ENCODE data around the gene TARBP1. TPM values are rescaled to one million over a fixed set of nuclear protein-coding genes. Genes with fewer than 3 reads are reported as not detected.

TARBP1 gene
- total and polyA plus RNA-seq, 2 of the 13 experiments (the other 11 are each of a cell fraction or from before 2014, with no cell fraction given), result 37.7 to 67.0 TPM

DNA sequence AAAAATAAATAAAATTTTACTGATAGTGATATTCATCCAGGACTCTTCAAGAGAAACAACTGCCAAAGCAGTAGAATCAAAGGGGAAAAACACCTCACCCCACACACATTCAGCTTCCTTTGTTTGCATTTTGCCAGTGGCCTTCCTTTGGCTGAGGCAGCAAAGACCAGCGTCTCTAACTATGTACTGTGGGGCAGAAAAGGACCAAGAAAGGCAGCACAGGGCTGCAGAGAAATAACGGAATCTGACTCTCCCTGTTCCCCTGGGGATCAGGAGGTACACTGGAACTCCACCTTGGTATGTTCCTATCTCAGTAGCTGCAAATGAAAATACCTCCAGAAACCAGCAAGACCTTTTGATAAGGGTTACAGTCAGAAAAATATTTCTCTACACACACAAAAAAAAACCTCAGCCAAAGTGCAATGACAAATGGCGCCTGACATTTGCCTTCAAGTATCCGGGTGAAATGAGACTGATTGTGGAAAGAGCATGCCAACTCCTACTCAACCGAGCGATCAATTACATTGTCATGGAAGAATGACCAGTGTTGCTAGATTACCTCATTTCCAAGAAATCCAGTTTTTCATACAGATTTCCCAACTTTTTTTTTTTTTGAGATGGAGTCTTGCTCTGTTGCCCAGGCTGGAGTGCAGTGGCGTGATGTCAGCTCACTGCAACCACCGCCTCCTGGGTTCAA is 50.9 kb downstream of the TARBP1 start (continued):
- TF ChIP-seq, protein P1, sequence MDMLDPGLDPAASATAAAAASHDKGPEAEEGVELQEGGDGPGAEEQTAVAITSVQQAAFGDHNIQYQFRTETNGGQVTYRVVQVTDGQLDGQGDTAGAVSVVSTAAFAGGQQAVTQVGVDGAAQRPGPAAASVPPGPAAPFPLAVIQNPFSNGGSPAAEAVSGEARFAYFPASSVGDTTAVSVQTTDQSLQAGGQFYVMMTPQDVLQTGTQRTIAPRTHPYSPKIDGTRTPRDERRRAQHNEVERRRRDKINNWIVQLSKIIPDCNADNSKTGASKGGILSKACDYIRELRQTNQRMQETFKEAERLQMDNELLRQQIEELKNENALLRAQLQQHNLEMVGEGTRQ (IDR thresholded peaks at IDR 0.05; ENCODE audit: low read depth, low read length), result no peak
- TF ChIP-seq, protein P1 (CRISPR knock-in tag; IDR thresholded peaks at IDR 0.05; ENCODE audit: borderline replicate concordance), result no peak
- TF ChIP-seq ZNF567 (CRISPR knock-in tag; IDR thresholded peaks at IDR 0.05; ENCODE audit: borderline replicate concordance) (no peak), DMAP1 (CRISPR knock-in tag; IDR thresholded peaks at IDR 0.05) (no peak), MIER2 (CRISPR knock-in tag; IDR thresholded peaks at IDR 0.05) (no peak), ZNF558 (CRISPR knock-in tag; IDR thresholded peaks at IDR 0.05; ENCODE audit: borderline replicate concordance) (no peak)

DNA sequence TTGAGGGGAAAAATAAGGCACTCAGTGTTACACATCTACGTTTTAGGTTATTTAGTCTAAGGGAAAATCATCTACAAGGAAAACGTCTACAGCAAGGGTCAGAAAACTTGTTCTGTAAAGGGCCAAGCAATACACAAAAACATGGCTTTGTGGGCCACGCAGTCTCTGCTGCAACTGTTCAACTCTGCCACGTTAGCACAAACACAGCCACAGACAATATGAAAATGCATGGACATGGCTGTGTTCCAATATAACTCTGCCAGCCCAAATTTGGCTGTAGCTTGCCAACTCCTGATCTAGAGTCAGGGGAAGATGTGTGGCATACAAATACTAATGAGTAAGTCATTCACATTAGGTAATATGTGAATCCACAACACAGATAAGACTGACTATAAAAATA is 65.0 kb downstream of the TARBP1 start:
- no TSS peak for BruUV-seq (replicated peaks)
- over 99% methylated on average over 4 of the region's 4 CpGs for WGBS (ENCODE audit: low lambda C conversion rate)
- intact Hi-C loops (cut with micrococcal nuclease; ENCODE audit: unreplicated experiment), result no loop called here
- H3K36me3 ChIP-seq (replicated peaks in 1 of 2; ENCODE audit: control insufficient read depth in 1 of 2, insufficient read depth in 2 of 2, low read length in 2 of 2), result peaks cover 5 to 56% of the 10 kb centered on the region in 2 experiments
- no peaks in the 10 kb centered on the region; a peak in 1 of 5 replicates for H3K27me3 ChIP-seq (ENCODE audit: control insufficient read depth in 1 of 2, insufficient read depth in 2 of 2, low read length in 2 of 2)
- H4K20me1 ChIP-seq (ENCODE audit: insufficient read depth, low read length), result no peaks in the 10 kb centered on the region
- no peaks in the 10 kb centered on the region for H3K9me3 ChIP-seq (ENCODE audit: low read length)
- no peak overlapping the region for H3K9ac ChIP-seq (ENCODE audit: insufficient read depth, low read depth, low read length)
- H3K27ac ChIP-seq (ENCODE audit: extremely low read length, insufficient read depth, low read length), result no peak overlapping the region
- no peak overlapping the region for H3K4me2 ChIP-seq (ENCODE audit: low read depth, low read length)
- H3K4me1 ChIP-seq (ENCODE audit: insufficient read depth, low read length), result no peaks in the 10 kb centered on the region
- TF ChIP-seq, protein P2, sequence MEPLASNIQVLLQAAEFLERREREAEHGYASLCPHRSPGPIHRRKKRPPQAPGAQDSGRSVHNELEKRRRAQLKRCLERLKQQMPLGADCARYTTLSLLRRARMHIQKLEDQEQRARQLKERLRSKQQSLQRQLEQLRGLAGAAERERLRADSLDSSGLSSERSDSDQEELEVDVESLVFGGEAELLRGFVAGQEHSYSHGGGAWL (CRISPR knock-in tag; IDR thresholded peaks at IDR 0.05), result no peak
- no peak for TF ChIP-seq ZBTB3 (CRISPR knock-in tag; IDR thresholded peaks at IDR 0.05; ENCODE audit: borderline replicate concordance, low read depth)
- no peak for TF ChIP-seq ZNF337 (CRISPR knock-in tag; IDR thresholded peaks at IDR 0.05; ENCODE audit: borderline replicate concordance, low read depth)
- no peak for TF ChIP-seq FOXK1 (CRISPR knock-in tag; IDR thresholded peaks at IDR 0.05; ENCODE audit: borderline replicate concordance, low read depth)
- TF ChIP-seq SMYD3 (CRISPR knock-in tag; IDR thresholded peaks at IDR 0.05), result no peak
- no peak overlapping the region for H2AFZ ChIP-seq (ENCODE audit: low read length)
- ChIA-PET POLR2A (no interaction called here), CTCF (ENCODE audit: low intra/inter-chr PET ratio, low total read pairs) (no interaction called here)
- ATAC-seq (no peak), DNase-seq (ENCODE audit: low spot score) (no peak), FAIRE-seq (no peak)
- in situ Hi-C loops (cut with HindIII; ENCODE audit: extremely low pct_ligation_motif_present, low pct_unique_long_range_greater_than_20kb), result no loop called here
- H3K4me3 ChIP-seq (replicated peaks in 1 of 3; ENCODE audit: insufficient read depth in 1 of 3, low read depth in 2 of 3, low read length in 3 of 3), result no peak overlapping the region
- H3K79me2 ChIP-seq (ENCODE audit: insufficient read depth, low read length), result no peaks in the 10 kb centered on the region
